ENCODE measurements around the gene TRIO.

- no peak for TF ChIP-seq CTCF (IDR thresholded peaks at IDR 0.05)
- TF ChIP-seq POLR2A (IDR thresholded peaks at IDR 0.05), result no peak
- TF ChIP-seq POLR2AphosphoS5 (IDR thresholded peaks at IDR 0.05), result peak; percentile 64 to 65
Observed at GRCh38 chr5:14316471-14316870, 173.3 kb downstream of the TRIO start.

Measured in upper lobe of left lung (tissue), 4 donors.